Loucy (cell line): Measurements from ENCODE around the gene KIAA1614.

ENCODE experiments used
- CTCF ChIP-seq: fragments of 200-600 bp; sonication (generic); conservative IDR thresholded peaks from 2 replicates; pipeline ENCODE4 v1.5.1; 2014; ENCODE audit warnings: mild to moderate bottlenecking, antibody characterized with exemption, low read length
- EZH2phosphoT487 ChIP-seq: fragments of 200-600 bp; IDR thresholded peaks from 2 replicates; pipeline ENCODE4 v1.6.1; 2018; ENCODE audit warnings: antibody characterized with exemption, mild to moderate bottlenecking, moderate library complexity, borderline replicate concordance

DNA sequence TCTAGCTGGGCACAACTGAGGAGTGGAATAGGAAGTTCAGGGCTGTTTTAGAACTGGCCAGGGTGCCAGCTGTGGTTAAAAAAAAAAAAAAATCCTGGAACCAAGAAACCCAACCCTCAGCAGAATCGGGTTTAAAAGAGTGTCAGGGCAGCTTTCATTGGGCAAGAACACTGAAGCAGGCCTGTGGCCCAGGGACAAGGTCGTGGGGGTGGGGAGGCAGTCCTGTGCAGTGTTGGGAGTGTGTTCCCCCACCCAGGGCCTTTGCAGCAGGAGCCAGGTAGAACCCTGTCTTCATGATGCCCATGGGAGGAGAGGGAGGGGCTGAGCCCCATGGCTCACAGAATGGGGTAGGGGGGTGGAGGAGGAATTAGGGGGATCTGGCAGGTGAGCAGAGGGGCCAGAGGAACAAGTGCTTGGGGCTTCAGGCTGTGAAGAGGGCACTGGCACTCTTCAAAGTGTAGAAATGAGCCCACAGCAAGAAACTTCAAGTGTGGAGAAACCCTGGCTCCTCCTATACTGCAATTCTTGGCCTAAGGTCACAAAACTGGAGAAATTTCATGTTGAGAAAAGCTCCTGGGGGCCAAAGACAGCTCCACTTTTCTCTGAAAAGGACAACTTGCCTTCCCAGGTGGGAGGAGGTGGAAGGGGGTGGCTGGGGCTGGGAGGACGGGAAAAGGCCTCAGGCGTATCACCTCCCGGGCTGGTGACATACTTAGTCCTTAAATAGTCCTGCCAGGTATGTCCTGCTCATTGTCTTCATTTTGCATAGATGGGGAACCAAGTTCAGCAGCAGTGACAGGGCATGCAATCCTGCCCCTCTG lies 39.3 kb downstream of the KIAA1614 start:
- TF ChIP-seq CTCF (no peak), EZH2phosphoT487 (no peak)
